Activated gamma-delta T cell treated with anti-CD3 and anti-CD28 coated beads, Interleukin-2, amount 50 U/mL, for 16 hours (primary cell): Measurements from ENCODE around the gene ENHO.

Source experiments
- DNase-seq: peaks from one replicate; pipeline ENCODE4 v3.0.0-alpha.2; 2020; ENCODE audit warnings: low read depth

ENHO gene

DNA sequence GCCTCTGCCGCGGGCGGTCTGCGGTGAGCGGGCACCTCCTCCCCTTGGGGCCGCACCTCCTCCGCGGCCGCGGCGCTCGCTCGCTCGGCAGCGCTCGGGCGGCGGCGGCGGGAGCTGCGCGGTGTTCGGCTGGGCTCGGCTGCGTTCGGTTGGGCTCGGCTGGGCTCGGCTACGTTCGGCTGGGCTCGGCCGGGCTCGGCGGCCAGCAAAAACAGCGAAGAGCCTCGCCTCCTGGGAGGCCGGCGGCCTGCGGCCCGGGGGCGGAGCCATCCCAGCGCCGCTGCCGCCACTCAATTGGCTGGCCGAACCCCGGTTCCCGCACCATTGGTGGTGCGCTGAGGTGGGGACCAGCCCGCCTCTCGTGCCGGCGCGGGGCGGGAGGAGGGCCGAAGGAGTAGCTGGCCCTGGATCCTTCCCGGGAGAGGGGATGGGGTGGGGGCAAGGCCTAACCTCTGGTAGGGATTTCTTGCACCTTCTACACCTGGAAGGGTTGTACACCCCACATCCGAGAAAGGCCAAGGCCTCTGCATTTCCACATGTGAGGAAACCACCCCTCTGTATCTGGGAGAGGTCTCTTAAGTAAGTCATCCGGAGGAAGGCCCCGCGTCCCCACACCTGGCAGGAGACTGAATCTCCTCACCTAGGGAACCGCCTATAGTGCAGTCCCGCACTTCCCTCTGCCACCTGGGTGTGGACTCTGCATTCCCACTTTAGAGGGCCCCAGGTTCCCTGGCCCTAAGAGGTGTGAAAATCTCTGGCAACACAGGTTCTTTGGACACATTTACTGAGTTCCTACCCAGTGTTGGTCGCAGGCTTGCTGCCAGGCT lies at the start of gene ENHO:
Gene ENHO (minus strand): TSS at position 20 of the 827 bp plus-strand sequence. CDS start 1,295 bp downstream, outside the sequence.
- peak; percentile 77 for DNase-seq

- DNase-seq = no peak
These were observed 49.3 kb upstream of the ENHO start for GRCh38 chr9:34572092-34572491.

- no peak for DNase-seq
These were observed 48.7 kb upstream of the ENHO start for GRCh38 chr9:34571481-34571810.

- no peak for DNase-seq
These were observed 48.2 kb upstream of the ENHO start for GRCh38 chr9:34570809-34571480.

DNA sequence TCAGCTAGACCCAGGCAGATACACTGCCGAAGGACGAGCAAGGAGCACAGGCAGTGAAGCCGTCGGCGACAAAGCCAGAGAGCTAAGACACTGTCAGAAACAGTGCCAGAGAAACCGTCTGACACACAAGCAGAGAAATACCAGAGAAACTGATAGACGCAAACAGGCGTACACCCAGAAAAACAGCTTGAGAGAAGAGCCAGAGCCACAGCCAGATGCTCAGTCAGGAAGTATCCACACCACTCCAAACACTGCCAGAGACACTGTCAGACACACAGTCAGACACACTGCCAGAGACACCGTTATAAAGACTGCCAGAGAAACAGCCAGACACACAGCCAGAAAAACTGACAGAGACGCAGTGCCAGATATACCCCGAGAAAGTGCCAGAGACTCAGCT lies 47.6 kb upstream of the ENHO start:
- DNase-seq = no peak

DNA sequence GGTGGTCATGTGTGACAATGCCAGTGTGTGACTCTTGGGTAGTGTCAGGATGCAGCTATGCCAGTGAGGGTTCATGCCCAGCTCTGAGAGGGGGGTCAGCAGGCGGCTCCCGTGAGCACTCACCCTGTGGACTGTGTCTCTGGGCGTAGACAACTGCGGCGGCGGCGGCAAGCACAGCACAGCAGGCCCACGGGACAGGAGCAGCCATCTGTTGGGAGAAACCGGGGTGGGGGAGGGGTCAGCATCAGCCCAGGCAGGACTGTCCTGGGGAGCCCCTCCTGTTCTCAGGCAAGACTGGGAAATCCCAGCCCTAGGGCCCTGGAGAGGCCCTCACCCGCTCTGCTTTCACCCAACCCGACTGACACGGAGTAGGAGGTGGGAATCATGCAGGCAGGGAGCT lies 46.0 kb upstream of the ENHO start:
- DNase-seq = no peak

- no peak for DNase-seq
These were observed 45.3 kb upstream of the ENHO start for GRCh38 chr9:34568133-34568532.

DNA sequence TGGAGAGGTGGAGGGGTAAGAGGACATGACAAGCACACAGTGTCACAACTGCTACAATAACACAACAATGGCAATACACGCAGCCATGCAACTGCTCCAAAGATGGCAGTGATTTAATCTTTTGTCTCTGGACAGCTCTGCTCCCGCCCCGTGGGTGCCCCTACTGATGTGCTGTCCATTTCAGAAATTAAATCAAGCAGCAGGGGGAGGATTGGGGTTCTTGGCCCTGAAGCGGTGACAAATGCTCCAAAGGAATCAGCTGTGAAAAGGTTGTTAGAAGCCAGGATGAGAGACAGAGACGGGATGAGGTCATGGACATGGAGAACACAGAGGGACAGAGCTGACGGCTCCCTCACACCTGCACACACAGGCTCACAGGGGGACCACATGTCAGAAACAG lies 44.2 kb upstream of the ENHO start:
- DNase-seq = no peak

DNA sequence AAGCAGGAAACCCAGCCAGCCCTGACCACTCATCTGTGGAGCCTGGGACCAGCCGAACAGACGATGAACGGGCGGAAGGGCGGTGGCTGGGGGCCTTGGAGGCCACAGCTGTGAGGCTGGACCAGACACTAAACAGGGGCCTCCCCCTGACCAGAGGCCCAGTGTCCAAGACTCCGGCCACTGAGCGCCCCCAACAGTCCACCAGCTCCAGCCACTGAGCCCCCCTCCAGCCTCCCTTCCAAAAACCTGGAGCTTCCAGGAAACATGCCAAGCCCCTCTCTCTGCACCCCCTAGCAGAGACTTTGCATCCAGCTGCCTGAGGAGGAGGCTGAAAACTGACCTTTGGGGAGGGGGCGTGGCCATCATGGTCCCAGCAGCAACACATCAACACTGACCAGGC lies 43.5 kb upstream of the ENHO start:
- no peak for DNase-seq

- no peak for DNase-seq
These were observed 43.1 kb upstream of the ENHO start for GRCh38 chr9:34565856-34566255.

- DNase-seq = no peak
These were observed 41.8 kb upstream of the ENHO start for GRCh38 chr9:34564617-34565016.

- no peak for DNase-seq
These were observed 40.5 kb upstream of the ENHO start for GRCh38 chr9:34563262-34563661.

DNA sequence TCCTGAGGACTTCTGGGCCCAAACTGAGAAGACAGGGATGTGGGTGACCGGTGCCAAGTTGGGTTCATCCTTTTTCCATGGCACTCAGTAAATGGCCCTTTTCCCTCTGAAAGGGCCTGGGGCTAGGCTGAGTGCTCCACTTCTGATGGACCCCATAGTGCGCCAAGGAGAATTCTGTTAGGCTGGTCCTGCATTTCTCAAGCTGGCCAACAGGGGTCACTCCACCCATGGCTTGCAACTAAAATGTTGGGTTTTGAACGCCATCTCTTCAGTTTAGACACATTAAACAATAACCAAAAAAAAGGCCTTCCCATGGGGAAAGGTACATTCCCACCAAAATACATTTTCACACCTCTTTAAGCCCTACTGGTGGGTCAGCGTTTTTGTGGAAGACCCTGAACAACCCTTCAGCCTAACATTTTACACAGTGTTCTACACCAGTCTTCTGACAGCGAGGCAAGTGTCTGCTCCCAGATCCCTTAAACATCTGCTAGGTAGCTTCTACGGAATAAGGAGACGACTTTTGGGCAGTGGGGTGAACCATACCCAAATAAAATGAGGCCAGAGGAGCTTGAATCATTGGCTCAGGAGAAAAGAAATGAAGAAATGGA lies 39.5 kb upstream of the ENHO start:
- DNase-seq = no peak

DNA sequence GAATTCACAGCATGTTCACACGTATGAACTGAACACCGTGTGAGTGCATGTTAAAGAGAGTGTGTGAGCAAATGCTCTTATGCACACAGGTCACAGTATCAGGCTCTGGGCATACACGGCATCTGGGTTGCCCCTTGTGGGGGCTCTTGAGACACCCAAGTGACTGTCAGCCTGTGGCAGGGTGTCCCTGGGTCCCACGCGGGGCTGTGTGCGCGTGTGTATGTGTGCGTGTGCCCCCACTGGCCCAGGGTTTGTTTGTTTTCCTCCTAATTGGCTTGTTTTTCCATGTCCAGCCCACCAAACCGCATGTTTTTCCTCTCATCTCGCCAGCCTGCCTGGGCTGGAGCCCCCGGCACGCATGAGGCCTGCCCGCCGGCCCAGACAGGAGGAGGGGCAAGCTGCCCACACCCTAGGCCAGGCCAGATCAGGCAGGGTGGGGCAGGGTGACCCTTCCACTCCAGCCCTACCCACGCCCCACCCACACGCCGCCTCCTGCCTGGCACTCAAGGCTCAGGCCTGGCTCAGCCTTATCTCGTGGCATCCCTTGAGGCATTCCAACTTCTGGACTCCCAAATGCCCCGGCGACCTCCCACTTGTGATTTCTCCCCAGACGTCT lies 37.9 kb upstream of the ENHO start:
- no peak for DNase-seq

GRCh38 chr9:34559624-34560455 lies 37.0 kb upstream of the ENHO start:
- no peak for DNase-seq

GRCh38 chr9:34558919-34559623 lies 36.3 kb upstream of the ENHO start:
- DNase-seq = no peak

DNA sequence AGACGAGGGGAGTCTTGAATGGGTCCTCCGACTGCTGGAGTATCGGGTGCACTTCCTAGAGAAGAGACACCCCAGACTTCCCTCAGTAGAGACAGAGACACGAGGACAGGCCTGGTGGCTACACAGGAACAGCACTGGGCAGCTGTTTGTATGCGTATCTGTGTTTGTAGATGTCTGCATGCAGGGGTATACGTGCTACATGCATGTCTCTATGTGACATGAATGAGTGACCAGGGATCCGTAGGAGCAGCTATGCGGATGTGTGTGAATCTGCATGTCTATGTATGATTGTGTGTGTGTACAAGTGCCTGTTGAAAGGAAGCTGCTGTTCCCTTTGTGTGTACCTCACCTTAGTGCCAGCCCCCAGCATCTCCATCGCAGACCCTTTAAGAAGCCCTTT lies 35.6 kb upstream of the ENHO start:
- DNase-seq = no peak

GRCh38 chr9:34557426-34558321 lies 34.9 kb upstream of the ENHO start:
- no peak for DNase-seq

- no peak for DNase-seq
These were observed 34.2 kb upstream of the ENHO start for GRCh38 chr9:34556949-34557348.

GRCh38 chr9:34555936-34556525 lies 33.2 kb upstream of the ENHO start:
- no peak for DNase-seq
